Stimulated activated CD4-positive, alpha-beta T cell treated with anti-CD3 and anti-CD28 coated beads, Interleukin-1b, Interleukin-23, amount 100 ng/mL, for 1 hour (primary cell): ENCODE data around the gene TBC1D22A.

ENCODE experiments used
- DNase-seq, 2 donors: peaks; one replicate each; pipeline ENCODE4 v3.0.0-alpha.2; 2020; ENCODE audit warnings: low read depth in 2 of 2

TBC1D22A gene

GRCh38 chr22:46752988-46753310 is 9.5 kb upstream of the TBC1D22A start:
- no peak for DNase-seq

GRCh38 chr22:46753360-46753759 is 9.1 kb upstream of the TBC1D22A start:
- no peak for DNase-seq

- no peak for DNase-seq
Observed at GRCh38 chr22:46753761-46754109, 8.7 kb upstream of the TBC1D22A start.

- no peak for DNase-seq
Observed at GRCh38 chr22:46754110-46754799, 8.2 kb upstream of the TBC1D22A start.

GRCh38 chr22:46754826-46755225 is 7.6 kb upstream of the TBC1D22A start:
- DNase-seq = no peak

- DNase-seq = no peak
Observed at GRCh38 chr22:46755525-46755924, 6.9 kb upstream of the TBC1D22A start.

GRCh38 chr22:46756097-46756496 is 6.4 kb upstream of the TBC1D22A start:
- no peak for DNase-seq

- no peak for DNase-seq
Observed at GRCh38 chr22:46757104-46757503, 5.3 kb upstream of the TBC1D22A start.

GRCh38 chr22:46758121-46758520 is 4.3 kb upstream of the TBC1D22A start:
- DNase-seq = no peak

- no peak for DNase-seq
Observed at GRCh38 chr22:46758867-46759290, 3.6 kb upstream of the TBC1D22A start.

- DNase-seq = no peak
Observed at GRCh38 chr22:46761017-46761416, 1.4 kb upstream of the TBC1D22A start.

- no peak for DNase-seq
Observed at GRCh38 chr22:46761539-46762237, 762 bp upstream of the TBC1D22A start.

GRCh38 chr22:46763051-46763705 is 728 bp downstream of the TBC1D22A start:
- DNase-seq = no peak

GRCh38 chr22:46764140-46764680 is 1.8 kb downstream of the TBC1D22A start:
- no peak for DNase-seq

GRCh38 chr22:46764779-46765485 is 2.5 kb downstream of the TBC1D22A start:
- no peak for DNase-seq

GRCh38 chr22:46766611-46767010 is 4.2 kb downstream of the TBC1D22A start:
- DNase-seq = no peak

GRCh38 chr22:46767249-46767985 is 5.0 kb downstream of the TBC1D22A start:
- DNase-seq = no peak

- no peak for DNase-seq
Observed at GRCh38 chr22:46769191-46769675, 6.8 kb downstream of the TBC1D22A start.

- DNase-seq = no peak
Observed at GRCh38 chr22:46769706-46770105, 7.3 kb downstream of the TBC1D22A start.

GRCh38 chr22:46770151-46770641 is 7.7 kb downstream of the TBC1D22A start:
- no peak for DNase-seq

GRCh38 chr22:46770726-46771125 is 8.3 kb downstream of the TBC1D22A start:
- no peak for DNase-seq
